Neural progenitor cell (in vitro differentiated cells): ENCODE data around the gene MYO16. TPM values are rescaled to one million over a fixed set of nuclear protein-coding genes. Genes with fewer than 3 reads are reported as not detected.

Experiments used
- DNase-seq: peaks from one replicate; pipeline ENCODE4 v3.0.0-alpha.2; 2016; ENCODE audit warnings: low spot score
- H2AFZ ChIP-seq: fragments of 200-600 bp; sonication (generic); replicated peaks from 2 replicates; pipeline ENCODE4 v1.6.1; 2016; ENCODE audit warnings: antibody characterized with exemption
- H3F3A ChIP-seq: fragments of 200-600 bp; sonication (generic); 2 replicates; pipeline ENCODE4 v1.6.1; 2016; ENCODE audit warnings: antibody characterized with exemption, low read depth
- H3K27ac ChIP-seq: fragments of 200-600 bp; sonication (generic); 2 replicates; pipeline ENCODE4 v1.5.1; 2016; ENCODE audit warnings: mild to moderate bottlenecking
- H3K27me3 ChIP-seq: fragments of 200-600 bp; sonication (generic); 2 replicates; pipeline ENCODE4 v1.6.1; 2016; ENCODE audit warnings: mild to moderate bottlenecking, moderate library complexity
- H3K36me3 ChIP-seq: fragments of 200-600 bp; sonication (generic); 2 replicates; pipeline ENCODE4 v1.5.1; 2016
- H3K4me1 ChIP-seq: fragments of 200-600 bp; sonication (generic); 2 replicates; pipeline ENCODE4 v1.6.1; 2016; ENCODE audit warnings: mixed run types
- H3K4me2 ChIP-seq: fragments of 200-600 bp; sonication (generic); 2 replicates; pipeline ENCODE4 v1.6.1; 2016
- H3K4me3 ChIP-seq: fragments of 200-600 bp; sonication (generic); 2 replicates; pipeline ENCODE4 v1.5.1; 2016
- H3K79me2 ChIP-seq: fragments of 200-600 bp; sonication (generic); 2 replicates; pipeline ENCODE4 v1.6.1; 2016; ENCODE audit warnings: low read depth
- H3K9ac ChIP-seq: fragments of 200-600 bp; sonication (generic); 2 replicates; pipeline ENCODE4 v1.6.1; 2016
- H3K9me3 ChIP-seq: fragments of 200-600 bp; sonication (generic); 2 replicates; pipeline ENCODE4 v1.5.1; 2016; ENCODE audit warnings: low read depth
- H4K20me1 ChIP-seq: fragments of 200-600 bp; sonication (generic); 2 replicates; pipeline ENCODE4 v1.6.1; 2016; ENCODE audit warnings: low read depth
- H3K27ac Mint-ChIP-seq: 3 replicates; pipeline ENCODE4 v1.8.0; 2021; ENCODE audit warnings: mixed read lengths
- H3K27me3 Mint-ChIP-seq: 2 replicates; pipeline ENCODE4 v1.8.0; 2022; ENCODE audit warnings: low read depth, mild to moderate bottlenecking, inconsistent platforms, moderate library complexity, mixed read lengths; ENCODE audit not compliant: insufficient read depth
- H3K36me3 Mint-ChIP-seq: 3 replicates; pipeline ENCODE4 v1.8.0; 2021; ENCODE audit warnings: mixed read lengths
- H3K4me1 Mint-ChIP-seq: 3 replicates; pipeline ENCODE4 v1.8.0; 2021; ENCODE audit warnings: mixed read lengths
- H3K4me3 Mint-ChIP-seq: 3 replicates; pipeline ENCODE4 v1.8.0; 2021; ENCODE audit warnings: mild to moderate bottlenecking, moderate library complexity, mixed read lengths
- H3K9me3 Mint-ChIP-seq: 3 replicates; pipeline ENCODE4 v1.8.0; 2020; ENCODE audit warnings: mixed read lengths
- EZH2 ChIP-seq: fragments of 200-600 bp; sonication (generic); IDR thresholded peaks from 2 replicates; pipeline ENCODE4 v1.6.1; 2017; ENCODE audit warnings: antibody characterized with exemption, mild to moderate bottlenecking, moderate library complexity
- EZH2phosphoT487 ChIP-seq: fragments of 200-600 bp; sonication (generic); IDR thresholded peaks from 2 replicates; pipeline ENCODE4 v1.6.1; 2017; ENCODE audit warnings: antibody characterized with exemption
- total RNA-seq: library from RNA; depleted of rRNA; stranded (reverse); fragments of >200 nt; gene quantifications from 2 replicates; pipeline ENCODE4 v1.2.3, GENCODE V29; 2015; ENCODE audit warnings: low replicate concordance
- TF ChIP-seq, protein P1 (sequence below): fragments of 200-600 bp; sonication (generic); IDR thresholded peaks from 2 replicates; pipeline ENCODE4 v1.5.1; 2017; ENCODE audit warnings: antibody characterized with exemption, mild to moderate bottlenecking

Gene MYO16
- total RNA-seq, 1 donor from 2014 or later, result 0.41 TPM

DNA sequence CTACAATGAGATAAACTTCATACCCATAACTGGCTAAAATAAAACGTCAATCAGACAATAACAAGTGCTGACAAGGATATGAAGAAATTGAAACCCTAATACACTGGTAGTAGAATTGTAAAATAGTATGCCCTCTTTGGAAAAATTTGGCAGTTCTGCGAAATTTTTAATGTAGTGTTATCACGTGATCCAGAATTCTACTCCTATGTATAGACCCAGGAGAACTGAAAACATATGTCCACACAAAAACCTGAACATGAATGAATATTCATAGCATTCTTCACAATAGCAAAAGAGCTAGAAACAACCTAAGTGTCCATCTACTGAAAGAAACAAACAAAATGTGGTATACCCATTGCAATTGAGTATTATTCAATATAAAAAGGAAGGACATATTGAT, 14.2 kb upstream of the MYO16 start:
- peaks cover 17% of the 10 kb centered on the region for H3K4me1 Mint-ChIP-seq
- TF ChIP-seq, protein P1, sequence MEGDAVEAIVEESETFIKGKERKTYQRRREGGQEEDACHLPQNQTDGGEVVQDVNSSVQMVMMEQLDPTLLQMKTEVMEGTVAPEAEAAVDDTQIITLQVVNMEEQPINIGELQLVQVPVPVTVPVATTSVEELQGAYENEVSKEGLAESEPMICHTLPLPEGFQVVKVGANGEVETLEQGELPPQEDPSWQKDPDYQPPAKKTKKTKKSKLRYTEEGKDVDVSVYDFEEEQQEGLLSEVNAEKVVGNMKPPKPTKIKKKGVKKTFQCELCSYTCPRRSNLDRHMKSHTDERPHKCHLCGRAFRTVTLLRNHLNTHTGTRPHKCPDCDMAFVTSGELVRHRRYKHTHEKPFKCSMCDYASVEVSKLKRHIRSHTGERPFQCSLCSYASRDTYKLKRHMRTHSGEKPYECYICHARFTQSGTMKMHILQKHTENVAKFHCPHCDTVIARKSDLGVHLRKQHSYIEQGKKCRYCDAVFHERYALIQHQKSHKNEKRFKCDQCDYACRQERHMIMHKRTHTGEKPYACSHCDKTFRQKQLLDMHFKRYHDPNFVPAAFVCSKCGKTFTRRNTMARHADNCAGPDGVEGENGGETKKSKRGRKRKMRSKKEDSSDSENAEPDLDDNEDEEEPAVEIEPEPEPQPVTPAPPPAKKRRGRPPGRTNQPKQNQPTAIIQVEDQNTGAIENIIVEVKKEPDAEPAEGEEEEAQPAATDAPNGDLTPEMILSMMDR, result no peak
- TF ChIP-seq EZH2phosphoT487 (no peak), EZH2 (no peak)
- no peaks in the 10 kb centered on the region for H3K36me3 Mint-ChIP-seq

DNA sequence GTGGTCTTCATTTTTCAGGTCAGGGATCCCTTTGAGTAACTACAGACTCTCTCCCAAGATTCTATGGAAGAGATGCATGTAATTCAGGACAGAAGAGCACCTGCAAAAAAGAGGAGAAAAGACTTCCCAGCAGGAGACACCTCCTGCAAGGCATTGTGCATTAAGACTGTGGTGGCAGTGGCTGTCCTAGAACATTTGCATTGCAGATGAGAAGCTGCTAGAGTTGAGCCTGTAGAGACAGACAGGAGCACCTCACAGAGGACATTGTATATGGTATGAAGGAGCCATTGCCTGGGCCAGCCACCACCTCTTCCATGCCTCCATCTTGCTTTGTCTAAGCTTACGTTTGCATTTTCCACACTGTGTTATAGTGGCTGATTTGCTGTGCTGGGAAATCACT, 11.2 kb upstream of the MYO16 start:
- Histone ChIP-seq H3K4me3 (no peak overlapping the region), H3K4me2 (no peak overlapping the region), H2AFZ (no peak overlapping the region), H3K36me3 (no peaks in the 10 kb centered on the region), H3K79me2 (no peaks in the 10 kb centered on the region), H4K20me1 (no peaks in the 10 kb centered on the region), H3K9me3 (no peaks in the 10 kb centered on the region), H3K27ac (no peak overlapping the region), H3K27me3 (no peaks in the 10 kb centered on the region), H3K4me1 (peaks cover 20% of the 10 kb centered on the region), H3K9ac (no peak overlapping the region), H3F3A (no peaks in the 10 kb centered on the region)
- Mint-ChIP-seq H3K36me3 (no peaks in the 10 kb centered on the region), H3K9me3 (no peaks in the 10 kb centered on the region), H3K4me1 (peaks cover 17% of the 10 kb centered on the region), H3K27me3 (no peaks in the 10 kb centered on the region), H3K4me3 (no peak overlapping the region), H3K27ac (no peak overlapping the region)
- no peak for DNase-seq
- no peak for TF ChIP-seq EZH2phosphoT487
- TF ChIP-seq, protein P1, result no peak
- no peak for TF ChIP-seq EZH2

More for the DNA sequence above, 14.2 kb upstream of the MYO16 start:
- Histone ChIP-seq H3K79me2 (no peaks in the 10 kb centered on the region), H3K4me1 (peaks cover 20% of the 10 kb centered on the region), H3K9me3 (no peaks in the 10 kb centered on the region), H3K36me3 (no peaks in the 10 kb centered on the region), H3K27ac (no peak overlapping the region), H3K4me3 (no peak overlapping the region), H3K4me2 (no peak overlapping the region), H2AFZ (no peak overlapping the region), H3F3A (no peaks in the 10 kb centered on the region), H3K27me3 (no peaks in the 10 kb centered on the region), H4K20me1 (no peaks in the 10 kb centered on the region), H3K9ac (no peak overlapping the region)
- Mint-ChIP-seq H3K9me3 (no peaks in the 10 kb centered on the region), H3K27me3 (no peaks in the 10 kb centered on the region), H3K27ac (no peak overlapping the region), H3K4me3 (no peak overlapping the region)
- no peak for DNase-seq

DNA sequence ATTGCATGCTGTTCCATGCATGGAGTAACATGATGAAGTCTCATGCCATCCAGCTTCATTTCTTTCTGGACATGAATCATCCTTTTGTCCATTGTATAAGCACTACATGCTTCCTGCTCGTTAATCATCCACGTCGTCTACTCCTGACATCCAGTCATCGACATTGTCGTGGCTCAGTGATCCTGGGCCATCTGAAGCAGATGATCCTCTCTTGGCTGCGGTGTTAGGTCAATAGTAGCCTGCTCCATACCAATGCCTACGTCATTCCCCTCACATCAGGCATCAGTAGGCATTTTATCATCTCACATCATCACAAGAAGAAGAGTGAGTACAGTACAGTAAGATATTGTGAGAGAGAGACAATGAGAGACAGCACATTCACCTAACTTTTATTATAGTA, 7.9 kb upstream of the MYO16 start:
- H3K79me2 ChIP-seq, result no peaks in the 10 kb centered on the region
- Mint-ChIP-seq H3K4me3 (no peak overlapping the region), H3K27ac (no peak overlapping the region), H3K27me3 (no peaks in the 10 kb centered on the region), H3K36me3 (no peaks in the 10 kb centered on the region), H3K9me3 (peaks cover 10% of the 10 kb centered on the region), H3K4me1 (peaks cover 15% of the 10 kb centered on the region)
- H3K36me3 ChIP-seq, result no peaks in the 10 kb centered on the region
- H3K4me1 ChIP-seq, result peaks cover 16% of the 10 kb centered on the region
- TF ChIP-seq, protein P1, result no peak
- no peak for TF ChIP-seq EZH2phosphoT487
- TF ChIP-seq EZH2, result no peak
- H3K4me3 ChIP-seq, result no peak overlapping the region
- no peak for DNase-seq
- H3K4me2 ChIP-seq, result no peak overlapping the region
- no peak overlapping the region for H3K27ac ChIP-seq
- H3K9ac ChIP-seq, result no peak overlapping the region
- no peak overlapping the region for H2AFZ ChIP-seq
- H3K9me3 ChIP-seq, result no peaks in the 10 kb centered on the region
- H4K20me1 ChIP-seq, result no peaks in the 10 kb centered on the region
- H3K27me3 ChIP-seq, result no peaks in the 10 kb centered on the region
- H3F3A ChIP-seq, result no peaks in the 10 kb centered on the region
